SU-DHL-6 (cell line): ENCODE data around the gene RNF150.

Experiments used
- CTCF ChIP-seq: fragments of 200-600 bp; sonication (generic); IDR thresholded peaks from one replicate; pipeline ENCODE4 v1.5.1; 2017; ENCODE audit warnings: antibody characterized with exemption, mild to moderate bottlenecking, low read length, moderate library complexity; ENCODE audit not compliant: insufficient read depth, poor library complexity, severe bottlenecking
- EZH2phosphoT487 ChIP-seq: fragments of 200-600 bp; sonication (generic), shearing (Covaris generic); conservative IDR thresholded peaks from 2 replicates; pipeline ENCODE4 v1.6.1; 2018; ENCODE audit warnings: mild to moderate bottlenecking, antibody characterized with exemption, low read length, moderate library complexity, mixed read lengths

GRCh38 chr4:141155586-141155985, 22.3 kb upstream of the RNF150 start:
- TF ChIP-seq CTCF (no peak), EZH2phosphoT487 (no peak)
